CD4-positive, alpha-beta T cell treated with Interleukin-4 for 1 hour (primary cell): ENCODE measurements around the gene TACR1.

Experiments used
- DNase-seq, 2 donors: peaks; one replicate each; pipeline ENCODE4 v3.0.0-alpha.2; 2020 to 2022

Gene TACR1

DNA sequence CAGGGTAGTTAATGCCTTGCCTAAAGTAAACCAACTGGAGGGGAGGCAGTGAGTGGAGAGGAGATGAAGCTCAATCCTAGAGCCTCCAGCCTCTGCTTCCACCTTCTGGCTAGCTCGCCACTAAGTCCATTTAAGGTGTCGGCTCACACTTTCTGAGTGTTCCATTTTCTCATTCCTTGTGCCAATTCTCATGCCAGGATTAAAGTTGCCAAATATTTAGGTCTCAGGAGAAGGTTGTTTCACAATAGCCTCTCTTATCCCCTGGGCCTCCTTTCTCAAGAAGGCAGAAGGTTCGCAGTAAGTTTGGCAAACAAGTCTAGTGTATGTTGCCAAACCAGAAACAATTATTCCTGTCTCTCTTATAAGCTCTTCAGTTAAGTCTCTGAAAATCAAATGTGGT is 57.2 kb downstream of the TACR1 start:
- no peak for DNase-seq

DNA sequence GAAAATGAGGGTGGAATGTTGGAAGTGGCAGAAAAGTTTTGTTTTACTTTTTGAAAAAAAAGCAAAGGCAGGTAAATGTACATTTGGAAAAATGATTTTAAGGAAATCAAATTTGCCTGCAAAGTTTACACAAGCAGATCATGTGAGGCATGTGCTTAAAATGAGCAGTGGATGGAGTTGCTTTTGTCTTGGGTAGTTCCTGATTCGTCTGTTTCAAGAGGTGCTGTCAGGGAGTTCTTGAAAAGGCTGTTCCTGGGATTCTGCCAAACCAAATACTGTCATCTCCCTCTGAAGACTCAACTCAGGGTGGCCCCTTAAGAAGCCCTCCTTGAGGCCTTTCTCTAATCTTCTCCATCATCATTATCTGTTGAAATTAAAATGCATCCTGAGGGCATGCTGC is 59.0 kb downstream of the TACR1 start:
- DNase-seq = no peak

DNA sequence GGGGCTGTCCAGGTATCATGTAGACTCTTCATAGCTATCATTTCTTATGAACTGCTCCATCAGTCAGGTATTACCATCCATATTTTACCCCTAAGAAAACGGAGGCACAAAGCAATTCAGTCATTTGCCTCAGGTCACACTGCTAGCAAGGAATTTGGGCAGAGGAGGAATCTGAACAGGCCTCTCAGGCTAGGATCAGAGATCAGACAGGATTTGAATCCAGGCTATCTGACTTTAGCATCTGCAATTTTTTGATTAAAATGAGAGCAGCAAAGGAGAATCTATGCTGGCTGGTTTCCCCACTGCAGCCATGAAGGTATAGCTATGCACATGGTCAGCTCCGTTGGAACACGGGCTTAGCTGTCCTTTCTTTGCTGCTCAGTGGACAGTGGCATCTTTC is 60.1 kb downstream of the TACR1 start:
- DNase-seq = no peak

DNA sequence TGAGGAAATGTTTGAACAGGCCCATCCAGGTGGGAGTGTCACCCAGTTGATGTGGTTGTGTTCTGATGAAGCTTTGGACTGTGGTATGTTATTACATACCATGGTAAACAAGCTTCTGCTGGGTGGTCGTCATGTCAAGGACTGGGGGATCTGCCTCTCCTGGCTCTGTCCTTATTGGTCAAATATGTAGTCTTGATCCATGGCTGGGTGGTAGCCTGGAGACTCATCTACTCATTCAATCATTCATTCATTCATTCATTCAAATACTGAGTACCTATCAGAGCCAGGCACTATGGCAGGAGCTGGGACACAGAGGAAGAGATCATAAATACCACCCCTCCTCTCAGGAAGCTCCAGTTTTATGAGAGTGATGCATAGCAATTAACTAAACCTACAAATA is 60.8 kb downstream of the TACR1 start:
- no peak for DNase-seq

DNA sequence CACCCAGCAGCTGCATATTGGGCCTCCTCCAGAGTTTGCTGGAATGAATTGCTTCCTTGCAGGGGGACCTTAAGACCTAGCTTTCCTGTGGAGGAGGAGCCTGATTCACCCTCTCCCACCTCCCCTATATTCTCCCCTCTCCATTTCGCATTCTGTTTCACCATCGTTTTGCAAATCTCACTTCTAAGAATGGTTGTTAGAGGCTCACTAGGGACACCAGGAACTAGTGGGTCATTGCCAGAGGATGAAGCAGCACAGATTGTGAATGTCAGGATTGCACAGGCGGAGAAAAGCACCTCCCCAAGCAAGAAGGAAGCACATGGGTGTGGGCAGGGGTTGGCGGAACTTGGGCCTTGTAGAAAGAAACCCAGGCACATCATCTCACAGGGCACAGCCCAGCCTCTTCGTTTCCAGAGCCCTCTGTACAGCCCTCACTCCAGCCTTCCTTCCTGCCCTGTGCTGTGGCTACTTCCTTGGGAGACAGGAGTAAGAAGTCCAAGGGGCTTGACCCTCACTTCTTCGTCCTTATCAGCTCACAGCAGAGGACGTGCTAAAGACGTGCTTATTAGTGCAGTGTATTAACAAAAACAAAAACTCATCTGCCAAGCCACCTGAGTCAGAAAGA is 63.4 kb downstream of the TACR1 start:
- no peak for DNase-seq

DNA sequence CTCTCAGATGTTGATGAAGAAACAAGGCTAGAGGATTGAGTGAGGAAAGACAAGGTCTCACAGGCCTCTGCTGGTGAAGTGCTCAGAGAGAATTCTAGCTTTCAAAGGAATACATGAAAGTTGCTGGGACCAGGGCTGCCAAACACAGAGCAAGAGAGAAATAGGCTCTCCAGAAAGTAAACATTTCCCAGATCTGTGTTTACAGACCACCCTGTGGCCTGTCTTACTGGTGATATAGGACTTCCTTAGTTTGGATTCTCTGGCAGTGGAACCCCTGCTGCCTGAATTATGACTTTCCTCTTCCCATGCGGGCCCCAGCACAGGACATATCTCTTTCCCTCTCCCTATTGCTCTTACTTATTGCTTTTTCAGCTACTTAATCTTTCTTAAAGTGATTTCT is 64.5 kb downstream of the TACR1 start:
- no peak for DNase-seq

DNA sequence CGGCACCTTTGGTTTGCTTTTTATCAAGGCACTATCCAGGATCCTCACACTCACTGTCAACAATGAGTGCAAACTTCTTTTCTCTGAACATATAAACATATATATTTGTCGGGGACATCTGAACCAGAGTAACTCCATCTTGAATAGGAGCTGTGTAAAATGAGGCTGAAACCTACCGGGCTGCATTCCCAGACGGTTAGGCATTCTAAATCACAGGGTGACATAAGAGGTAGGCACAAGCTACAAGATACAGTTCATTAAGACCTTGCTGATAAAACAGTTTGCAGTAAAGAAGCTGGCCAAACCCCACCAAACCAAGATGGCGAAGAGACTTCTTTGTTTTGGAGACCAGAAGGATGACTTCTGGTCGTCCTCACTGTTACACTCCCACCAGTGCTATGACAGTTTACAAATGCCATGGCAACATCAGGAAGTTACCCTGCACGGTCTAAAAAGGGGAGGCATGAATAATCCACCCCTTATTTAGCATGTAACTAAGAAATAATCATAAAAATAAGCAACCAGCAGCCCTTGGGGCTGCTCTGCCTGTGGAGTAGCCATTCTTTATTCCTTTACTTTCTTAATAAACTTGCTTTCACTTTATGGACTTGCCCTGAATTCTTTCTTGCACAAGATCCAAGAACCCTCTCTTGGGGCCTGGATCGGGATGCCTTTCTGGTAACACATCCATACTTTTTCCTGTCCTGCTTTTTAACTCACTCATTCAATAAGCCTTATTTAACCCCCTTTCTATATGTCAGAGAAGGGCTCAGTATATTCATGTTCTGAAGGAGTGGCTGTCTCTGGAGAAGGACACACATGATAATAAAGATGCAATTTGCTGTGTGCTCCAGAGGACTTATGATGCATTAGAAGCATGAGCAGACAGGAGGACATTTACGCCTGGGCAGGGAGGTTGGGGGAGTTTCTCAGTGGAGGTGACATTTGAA is 65.4 kb downstream of the TACR1 start:
- DNase-seq = no peak

DNA sequence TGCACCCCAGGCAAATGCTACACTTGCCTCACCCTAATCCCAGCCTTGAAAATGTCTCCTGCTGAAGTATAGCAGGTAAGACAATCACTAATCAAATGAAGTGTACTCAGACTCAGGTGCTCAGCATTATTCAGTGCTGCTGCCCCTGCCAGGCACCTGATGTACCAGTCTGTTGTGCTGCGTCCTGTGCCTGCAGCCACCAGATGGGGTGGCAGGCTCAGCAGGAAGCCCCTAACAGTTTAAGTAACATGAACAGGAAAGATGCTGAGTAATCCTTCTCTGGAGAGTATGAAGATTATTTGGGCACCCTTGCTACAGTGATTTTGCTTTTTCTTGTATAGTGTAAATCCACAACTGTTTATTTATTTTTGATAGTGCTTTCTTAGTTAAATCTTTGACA is 69.1 kb downstream of the TACR1 start:
- no peak for DNase-seq

DNA sequence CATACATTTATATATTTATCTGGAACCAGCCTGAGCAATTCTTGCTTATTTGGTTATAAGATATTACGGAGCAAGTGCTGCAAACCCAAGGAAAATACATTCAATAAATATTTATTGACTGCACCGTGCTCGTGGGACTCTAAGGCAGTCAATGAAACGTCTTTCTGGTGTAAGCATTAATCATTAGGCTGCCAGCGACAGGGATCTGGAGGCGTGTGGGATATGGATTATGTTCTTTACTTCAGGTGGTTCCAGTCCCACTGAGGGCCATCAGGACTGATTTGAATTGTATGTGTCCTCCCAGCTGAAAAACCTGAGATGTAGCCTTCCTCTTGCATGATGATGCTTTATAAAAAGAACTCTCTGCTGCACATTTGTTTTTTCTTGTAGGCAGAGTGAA is 75.4 kb downstream of the TACR1 start:
- no peak for DNase-seq

DNA sequence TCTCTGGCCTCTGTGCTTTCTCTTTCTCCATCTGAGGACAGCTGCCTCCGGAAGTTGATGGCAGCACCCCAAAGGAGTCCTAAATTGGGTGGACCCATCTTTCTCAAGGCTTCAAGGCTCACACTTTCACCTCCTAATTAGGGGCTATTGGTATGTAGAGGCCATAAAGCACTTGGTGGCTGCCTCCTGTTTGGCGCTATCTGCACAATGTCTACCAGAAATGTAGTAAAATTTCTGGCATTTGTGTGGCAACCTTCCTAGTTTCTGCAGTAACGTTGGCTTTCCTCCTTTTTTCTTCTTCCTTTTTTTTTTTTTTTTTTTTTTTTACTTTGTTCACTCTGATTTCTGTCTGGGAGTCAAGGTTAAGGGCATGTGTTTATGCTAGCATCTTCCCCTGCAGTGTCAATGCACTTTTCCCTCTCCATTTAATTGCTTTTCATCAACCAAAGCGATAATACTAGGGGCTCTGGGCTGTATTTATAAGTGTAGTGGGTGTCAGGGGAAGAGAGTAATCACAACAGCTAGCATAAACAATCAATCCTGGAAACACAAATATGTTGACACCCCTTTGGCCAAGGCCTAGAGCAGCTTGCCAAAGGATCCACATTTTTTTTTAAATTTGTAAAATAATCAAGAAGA is 86.0 kb downstream of the TACR1 start:
- DNase-seq = no peak

DNA sequence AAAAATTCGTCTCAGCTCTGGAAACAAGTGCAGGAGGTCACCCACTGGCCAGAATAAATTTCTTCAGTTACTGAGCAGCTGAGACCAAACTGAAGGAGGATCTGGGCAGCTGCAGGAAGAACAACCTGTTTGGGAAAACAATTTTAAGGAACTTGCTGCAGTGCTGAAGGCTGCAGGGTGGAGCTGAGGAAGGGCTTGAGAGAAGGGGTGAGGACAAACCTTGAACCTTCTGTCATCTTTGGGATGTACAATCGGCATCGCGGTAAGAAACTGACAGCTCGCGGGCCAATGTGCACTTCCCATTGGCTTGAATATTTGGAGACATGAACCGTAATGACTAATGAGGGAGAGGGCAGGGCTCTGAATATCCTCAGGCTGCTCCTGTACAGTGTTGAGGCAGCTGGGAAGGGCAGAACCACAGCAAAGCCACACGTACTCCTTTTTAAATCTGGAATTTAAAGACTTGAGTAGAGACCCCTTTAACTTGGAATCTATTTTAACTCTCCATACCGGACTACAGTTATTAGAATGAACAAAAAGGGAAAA is 90.3 kb downstream of the TACR1 start:
- DNase-seq = no peak

DNA sequence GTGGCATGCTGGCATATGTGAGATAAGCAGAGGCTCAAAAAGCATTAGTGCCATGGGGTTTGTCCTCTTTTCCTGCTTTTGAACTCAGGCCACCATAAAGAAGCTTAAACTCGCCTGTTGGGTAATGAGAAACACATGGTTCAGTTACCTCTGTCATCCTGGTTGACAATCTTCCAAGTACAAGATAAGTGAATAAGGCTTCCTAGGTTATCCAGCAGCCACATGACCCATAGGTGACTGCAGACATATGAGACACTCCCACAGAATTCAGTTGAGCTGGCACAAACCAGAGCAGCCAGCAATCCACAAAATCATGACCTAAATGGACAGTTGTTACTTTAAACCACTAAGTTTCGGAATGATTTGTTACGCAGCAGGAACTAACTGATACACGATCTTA is 97.3 kb downstream of the TACR1 start:
- DNase-seq = no peak

DNA sequence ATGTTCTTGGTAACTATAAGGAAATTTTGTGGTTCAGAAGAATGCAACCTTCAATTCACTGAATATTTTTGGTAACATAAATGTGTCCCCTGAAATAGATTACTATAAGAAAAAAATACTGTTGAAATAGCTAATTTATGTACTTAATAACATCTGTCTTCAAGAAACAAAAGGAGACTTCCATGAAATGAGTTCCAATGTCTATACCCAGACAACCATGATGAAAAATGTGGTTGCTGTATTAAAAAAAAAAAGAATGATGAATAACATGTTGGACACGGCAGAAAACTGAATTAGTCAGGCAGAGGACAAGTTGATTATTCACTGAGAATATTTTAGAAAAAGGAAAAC is 98.5 kb downstream of the TACR1 start:
- no peak for DNase-seq

DNA sequence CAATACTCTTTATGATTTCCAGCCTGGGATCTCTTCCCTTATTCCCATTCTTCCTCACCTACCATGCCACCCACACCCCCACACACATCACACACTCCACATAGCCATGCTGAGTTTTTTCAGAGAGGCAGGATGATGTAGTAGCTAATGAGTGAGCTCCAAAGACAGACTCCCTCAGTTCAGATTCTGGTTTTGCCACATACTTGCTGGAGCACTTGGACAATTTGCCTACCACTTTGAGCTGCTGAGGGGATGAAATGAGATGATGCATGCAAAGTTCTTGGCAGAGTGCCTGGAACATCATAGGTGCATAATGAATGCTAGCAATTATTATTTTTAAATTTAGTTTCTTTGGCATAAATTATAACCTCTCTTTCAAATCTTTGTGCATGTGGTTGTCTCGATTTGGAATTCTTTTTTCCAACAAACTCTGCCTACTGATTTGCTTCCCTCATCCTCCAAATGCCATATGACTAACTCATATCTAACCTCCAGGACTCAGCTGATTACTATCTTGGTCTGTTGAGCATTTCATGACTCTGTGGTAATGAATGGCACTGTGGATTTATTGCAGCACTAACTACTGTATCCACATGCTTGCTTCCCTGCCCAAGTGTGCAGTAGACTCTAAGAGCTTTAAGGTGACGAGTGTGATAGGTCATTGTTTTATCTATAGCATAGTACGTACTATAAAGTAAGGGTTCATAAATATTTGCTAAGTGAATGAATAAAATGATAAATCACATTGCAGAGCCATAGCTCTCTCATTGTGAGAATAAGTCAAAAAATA is 99.1 kb downstream of the TACR1 start:
- DNase-seq = no peak

DNA sequence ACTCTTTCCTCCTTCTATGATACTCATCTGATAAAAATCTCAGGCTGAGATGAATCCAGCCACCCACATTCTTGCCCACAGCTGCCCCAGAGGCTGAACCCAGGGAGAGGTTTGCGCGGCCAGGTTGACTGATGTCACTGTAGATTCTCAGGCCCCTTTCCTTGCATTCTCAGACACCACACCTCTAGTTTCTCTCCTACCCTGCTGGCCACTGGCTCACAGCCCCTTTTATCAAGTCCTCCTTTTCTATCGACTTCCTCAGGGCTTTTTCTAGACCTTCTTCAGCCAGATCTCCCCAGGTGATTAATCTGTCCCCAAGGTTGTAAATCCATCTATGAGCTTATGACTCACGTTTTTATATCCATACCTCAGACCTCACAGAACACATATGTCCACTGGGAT is 99.8 kb downstream of the TACR1 start:
- no peak for DNase-seq

DNA sequence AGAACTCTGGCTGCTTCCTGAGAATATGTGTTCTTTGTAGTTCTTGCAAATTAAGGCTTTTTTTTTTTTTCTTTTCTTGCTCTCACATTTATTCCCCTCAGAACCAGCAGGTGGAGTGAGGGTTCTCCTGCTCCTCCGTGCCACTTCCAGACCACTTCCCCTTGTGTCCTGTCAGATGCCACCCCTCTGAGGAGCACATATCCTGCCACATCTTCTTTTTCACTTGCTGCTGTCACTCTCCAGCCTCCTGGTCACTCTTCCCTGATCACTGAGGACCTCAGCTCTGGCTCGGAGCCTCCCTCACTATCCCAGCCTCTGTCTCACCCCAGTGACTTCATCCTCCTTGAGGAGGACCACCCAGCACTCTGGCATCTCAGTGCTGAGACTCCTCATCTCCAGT is 100.5 kb downstream of the TACR1 start:
- DNase-seq = no peak

DNA sequence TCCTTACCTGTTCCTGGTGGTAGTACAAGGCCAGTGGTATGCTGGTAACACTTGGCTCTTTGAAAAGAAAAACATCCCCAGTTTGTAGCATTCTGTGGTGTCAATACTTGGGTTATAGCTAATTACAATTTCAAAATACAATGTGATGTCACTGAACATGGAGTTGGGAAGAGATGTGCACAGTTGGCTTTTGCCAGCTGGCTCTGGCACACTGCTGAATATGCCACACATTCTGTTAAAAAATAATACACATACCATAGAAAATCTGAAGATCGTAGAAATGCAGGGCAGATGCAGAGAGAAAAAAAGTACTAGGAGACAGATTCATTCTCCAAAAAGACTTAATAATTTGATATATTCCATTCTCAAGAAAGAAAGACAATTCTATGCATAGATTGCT is 101.5 kb downstream of the TACR1 start:
- DNase-seq = no peak

DNA sequence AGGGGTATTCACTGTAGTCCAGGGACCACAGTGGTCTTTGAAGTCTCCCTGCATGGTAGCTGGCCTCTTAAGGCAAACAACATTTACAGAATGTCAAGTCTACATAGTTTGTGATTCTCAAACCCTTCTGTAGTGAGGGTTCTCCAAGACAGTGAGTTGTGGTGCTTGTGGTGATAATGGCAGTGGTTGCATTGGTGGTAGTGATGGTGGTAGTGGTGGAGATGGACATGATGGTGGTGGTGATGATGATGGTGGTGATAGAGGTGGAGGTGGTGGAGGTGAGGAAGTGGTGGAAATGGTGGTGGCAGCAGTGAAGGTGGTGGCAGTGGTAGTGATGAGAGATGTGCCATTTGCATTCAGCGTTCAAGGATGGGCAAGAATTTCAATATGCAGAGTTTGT is 104.9 kb downstream of the TACR1 start:
- no peak for DNase-seq

DNA sequence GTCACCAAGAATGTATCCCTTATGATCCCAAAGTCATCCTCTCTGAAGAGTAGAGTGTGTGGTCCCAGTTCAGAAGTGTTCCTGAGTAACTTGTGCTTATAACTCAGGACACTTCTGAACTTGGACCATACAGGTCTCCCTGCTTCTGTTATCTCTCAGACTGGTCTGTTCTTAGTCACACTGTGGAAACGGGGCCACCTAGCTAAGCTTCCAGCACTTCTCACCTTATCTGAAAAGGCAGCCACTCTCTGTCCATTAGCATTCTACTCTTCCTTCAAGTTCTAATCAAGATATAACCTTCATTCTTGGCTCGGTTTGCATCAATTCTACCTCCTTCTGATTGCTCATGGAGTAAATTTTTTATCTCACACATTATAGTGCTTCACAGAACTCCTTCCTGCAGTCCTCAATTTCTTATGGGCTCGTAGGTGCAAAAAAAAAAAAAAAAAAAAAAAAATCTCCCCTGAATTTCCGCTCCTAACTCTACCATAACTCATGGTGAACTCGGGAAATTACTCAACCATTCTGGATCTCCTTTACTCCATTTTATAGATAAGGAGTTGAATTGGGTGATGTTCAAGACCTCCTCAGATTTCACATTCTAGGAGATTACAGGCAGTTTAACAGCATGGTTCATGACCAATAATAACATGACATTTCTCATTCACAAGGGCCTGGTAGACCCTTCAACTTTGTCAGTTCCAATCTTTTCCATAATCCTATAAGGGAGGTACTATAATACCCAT is 108.4 kb downstream of the TACR1 start:
- no peak for DNase-seq

DNA sequence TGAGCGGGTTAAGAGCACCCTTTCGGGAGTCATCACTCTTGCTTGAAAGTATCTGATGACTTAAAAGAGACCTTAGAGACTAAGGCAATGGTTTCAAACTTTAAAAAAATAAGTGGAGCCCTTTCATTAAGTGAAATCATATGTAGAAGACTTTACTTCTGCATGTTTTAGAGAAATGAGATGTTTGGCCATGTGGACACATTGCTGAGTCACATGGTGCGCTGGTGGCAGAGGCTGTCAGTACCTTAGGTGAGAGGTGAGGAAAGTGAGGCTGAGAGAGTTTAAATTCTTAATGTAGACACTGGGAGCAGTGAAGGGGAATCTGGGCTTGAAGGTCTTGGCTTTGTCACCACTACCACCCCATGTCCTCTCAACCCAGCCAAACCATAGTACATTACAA is 109.8 kb downstream of the TACR1 start:
- no peak for DNase-seq

DNA sequence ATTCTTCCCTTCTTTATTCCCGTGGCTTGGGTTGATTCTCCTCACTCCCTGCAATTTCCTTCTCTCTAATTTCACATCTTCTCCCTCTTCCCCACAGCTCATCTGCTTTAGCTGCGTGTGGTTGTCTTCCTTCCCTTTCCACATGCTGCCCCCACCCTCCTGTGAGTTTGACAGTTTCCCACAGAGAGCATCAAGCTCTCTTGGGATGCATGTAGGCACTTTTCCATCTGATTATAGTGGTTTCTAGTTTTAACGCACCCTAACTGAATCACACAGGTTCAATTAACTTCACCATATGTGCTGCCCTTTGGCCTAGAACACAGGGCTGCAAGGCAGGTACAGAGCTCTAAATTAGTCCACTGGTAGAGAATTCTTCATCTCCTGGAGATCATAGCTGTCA is 110.5 kb downstream of the TACR1 start:
- DNase-seq = no peak

DNA sequence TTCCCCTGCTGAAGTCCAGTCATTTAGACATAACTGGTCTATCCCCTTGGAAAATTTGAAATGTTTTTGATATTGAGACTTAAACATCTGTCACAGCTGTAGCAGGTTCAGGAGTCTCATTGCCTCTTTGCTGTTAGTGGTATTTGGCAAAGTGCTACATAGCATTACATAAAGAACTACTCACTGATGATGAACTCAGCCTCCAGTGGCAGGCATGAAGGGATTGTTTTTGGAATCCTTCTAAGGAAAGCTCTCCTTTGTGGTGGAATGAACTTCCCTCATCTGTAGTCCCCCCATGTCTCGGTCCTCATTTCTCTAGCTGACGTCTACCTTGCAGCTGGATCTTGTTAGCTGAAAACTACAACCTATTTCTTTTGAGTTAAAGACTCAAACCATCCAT is 111.6 kb downstream of the TACR1 start:
- DNase-seq = no peak
